ENCODE data around the gene CALHM6.

DNA sequence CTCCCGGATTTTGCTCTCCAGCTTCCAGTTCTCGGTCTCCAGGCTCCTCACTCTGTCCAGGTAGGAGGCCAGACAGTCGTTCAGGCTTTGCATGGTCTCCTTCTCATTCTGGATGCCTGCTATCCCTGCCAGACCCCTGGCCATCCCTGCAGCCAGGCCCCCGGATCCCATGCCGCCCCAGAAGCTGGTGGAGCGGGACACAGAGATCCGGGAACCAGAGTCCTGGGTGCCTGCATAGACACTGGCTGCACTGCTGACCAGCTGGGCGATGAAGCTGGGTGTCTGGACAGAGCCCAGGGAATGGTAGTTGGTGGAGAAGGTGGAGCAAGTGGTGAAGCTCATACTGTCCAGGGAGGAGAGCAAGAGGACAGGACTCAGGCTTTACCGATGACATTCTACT is 2.9 kb upstream of the CALHM6 start:
- TF ChIP-seq, protein P1, sequence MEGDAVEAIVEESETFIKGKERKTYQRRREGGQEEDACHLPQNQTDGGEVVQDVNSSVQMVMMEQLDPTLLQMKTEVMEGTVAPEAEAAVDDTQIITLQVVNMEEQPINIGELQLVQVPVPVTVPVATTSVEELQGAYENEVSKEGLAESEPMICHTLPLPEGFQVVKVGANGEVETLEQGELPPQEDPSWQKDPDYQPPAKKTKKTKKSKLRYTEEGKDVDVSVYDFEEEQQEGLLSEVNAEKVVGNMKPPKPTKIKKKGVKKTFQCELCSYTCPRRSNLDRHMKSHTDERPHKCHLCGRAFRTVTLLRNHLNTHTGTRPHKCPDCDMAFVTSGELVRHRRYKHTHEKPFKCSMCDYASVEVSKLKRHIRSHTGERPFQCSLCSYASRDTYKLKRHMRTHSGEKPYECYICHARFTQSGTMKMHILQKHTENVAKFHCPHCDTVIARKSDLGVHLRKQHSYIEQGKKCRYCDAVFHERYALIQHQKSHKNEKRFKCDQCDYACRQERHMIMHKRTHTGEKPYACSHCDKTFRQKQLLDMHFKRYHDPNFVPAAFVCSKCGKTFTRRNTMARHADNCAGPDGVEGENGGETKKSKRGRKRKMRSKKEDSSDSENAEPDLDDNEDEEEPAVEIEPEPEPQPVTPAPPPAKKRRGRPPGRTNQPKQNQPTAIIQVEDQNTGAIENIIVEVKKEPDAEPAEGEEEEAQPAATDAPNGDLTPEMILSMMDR (IDR thresholded peaks at IDR 0.05; ENCODE audit: insufficient read depth, low read depth, low read length), result no peak
- no peak for TF ChIP-seq EZH2 (IDR thresholded peaks at IDR 0.05; ENCODE audit: insufficient read depth, low read length)
